Stimulated activated CD8-positive, alpha-beta memory T cell treated with anti-CD3 and anti-CD28 coated beads, Interleukin-7, amount 100 ng/mL, for 4 hours (primary cell): ENCODE data around the gene TAGLN2.
"Not testable (repeated sequence)": the region's sequence is repeated elsewhere in the genome, so short reads cannot be mapped to it uniquely, and the experiment has no call there.

ENCODE experiments used
- DNase-seq, 2 donors: peaks; one replicate each; pipeline ENCODE4 v3.0.0-alpha.2; 2020; ENCODE audit warnings: low read depth in 2 of 2

The TAGLN2 gene

GRCh38 chr1:159900755-159901360 is 24.4 kb downstream of the TAGLN2 start:
- DNase-seq = no peak

- no peak for DNase-seq
Observed at GRCh38 chr1:159900086-159900680, 25.1 kb downstream of the TAGLN2 start, which contains the start of gene CFAP45. Gene CFAP45 (minus strand): TSS chr1:159900165. CDS start chr1:159900098, 67 bp downstream.

- DNase-seq = not testable (repeated sequence)
Observed at GRCh38 chr1:159899634-159900033, 25.7 kb downstream of the TAGLN2 start.

- no peak for DNase-seq
Observed at GRCh38 chr1:159898527-159898926, 26.8 kb downstream of the TAGLN2 start.

- DNase-seq = no peak
Observed at GRCh38 chr1:159897962-159898361, 27.3 kb downstream of the TAGLN2 start.

- no peak for DNase-seq
Observed at GRCh38 chr1:159896546-159896930, 28.8 kb downstream of the TAGLN2 start.

GRCh38 chr1:159895836-159896545 is 29.3 kb downstream of the TAGLN2 start:
- no peak for DNase-seq

- no peak for DNase-seq
Observed at GRCh38 chr1:159895286-159895685, 30.0 kb downstream of the TAGLN2 start.

GRCh38 chr1:159892944-159893343 is 32.4 kb downstream of the TAGLN2 start:
- no peak for DNase-seq

GRCh38 chr1:159891275-159892157 is 33.8 kb downstream of the TAGLN2 start:
- DNase-seq = peak; percentile 57 to 62

- DNase-seq = no peak
Observed at GRCh38 chr1:159890390-159890789, 34.9 kb downstream of the TAGLN2 start.

- DNase-seq = no peak
Observed at GRCh38 chr1:159889821-159890252, 35.5 kb downstream of the TAGLN2 start.

- no peak for DNase-seq
Observed at GRCh38 chr1:159889202-159889601, 36.1 kb downstream of the TAGLN2 start.

- DNase-seq = no peak
Observed at GRCh38 chr1:159884296-159884695, 41.0 kb downstream of the TAGLN2 start.

GRCh38 chr1:159883134-159883533 is 42.2 kb downstream of the TAGLN2 start:
- DNase-seq = no peak

- no peak for DNase-seq
Observed at GRCh38 chr1:159882527-159882862, 42.8 kb downstream of the TAGLN2 start.

- peak in 1 of 2 donors; percentile 5 for DNase-seq
Observed at GRCh38 chr1:159881622-159882526, 43.4 kb downstream of the TAGLN2 start.

- no peak for DNase-seq
Observed at GRCh38 chr1:159880430-159880829, 44.9 kb downstream of the TAGLN2 start.

- DNase-seq = no peak
Observed at GRCh38 chr1:159879977-159880376, 45.3 kb downstream of the TAGLN2 start.

- no peak for DNase-seq
Observed at GRCh38 chr1:159879136-159879535, 46.2 kb downstream of the TAGLN2 start.
